Retinal pigment epithelial cell (primary cell): ENCODE measurements around the gene ZNF91.
"Not testable (repeated sequence)": the region's sequence is repeated elsewhere in the genome, so short reads cannot be mapped to it uniquely, and the experiment has no call there.

Experiments
- DNase-seq: peaks from one replicate; pipeline ENCODE4 v3.0.0-alpha.2; 2010; ENCODE audit warnings: low read depth
- H3K4me3 ChIP-seq: 2 replicates; pipeline ENCODE4 v1.5.1; 2011; ENCODE audit warnings: mild to moderate bottlenecking, low read length, control low read depth, moderate library complexity
- TF ChIP-seq, protein P1 (sequence below): conservative IDR thresholded peaks from 2 replicates; pipeline ENCODE4 v1.5.1; 2011; ENCODE audit warnings: low read depth, low read length, control low read depth, inconsistent platforms

ZNF91 gene

DNA sequence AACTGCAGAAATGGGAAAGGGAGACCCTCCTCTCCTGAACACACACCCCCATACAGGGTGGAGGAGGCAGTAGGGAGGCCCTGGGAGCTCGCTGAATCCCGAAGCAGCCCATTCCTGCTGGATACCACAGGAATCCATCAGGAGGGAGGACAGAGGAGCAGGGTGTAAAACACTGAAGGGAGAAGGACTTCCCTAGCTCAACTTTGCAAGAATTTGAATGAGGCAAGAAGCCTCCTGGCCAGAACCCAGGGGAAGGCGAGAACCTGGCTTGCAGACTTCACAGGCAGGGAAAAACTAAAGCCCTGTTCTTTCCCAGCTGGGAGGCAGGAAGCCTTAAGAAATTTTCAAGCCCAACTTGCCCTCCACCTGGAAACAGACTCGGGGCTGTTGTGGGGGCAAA is 43.5 kb downstream of the ZNF91 start:
- no peak overlapping the region for H3K4me3 ChIP-seq
- DNase-seq, result no peak
- TF ChIP-seq, protein P1, sequence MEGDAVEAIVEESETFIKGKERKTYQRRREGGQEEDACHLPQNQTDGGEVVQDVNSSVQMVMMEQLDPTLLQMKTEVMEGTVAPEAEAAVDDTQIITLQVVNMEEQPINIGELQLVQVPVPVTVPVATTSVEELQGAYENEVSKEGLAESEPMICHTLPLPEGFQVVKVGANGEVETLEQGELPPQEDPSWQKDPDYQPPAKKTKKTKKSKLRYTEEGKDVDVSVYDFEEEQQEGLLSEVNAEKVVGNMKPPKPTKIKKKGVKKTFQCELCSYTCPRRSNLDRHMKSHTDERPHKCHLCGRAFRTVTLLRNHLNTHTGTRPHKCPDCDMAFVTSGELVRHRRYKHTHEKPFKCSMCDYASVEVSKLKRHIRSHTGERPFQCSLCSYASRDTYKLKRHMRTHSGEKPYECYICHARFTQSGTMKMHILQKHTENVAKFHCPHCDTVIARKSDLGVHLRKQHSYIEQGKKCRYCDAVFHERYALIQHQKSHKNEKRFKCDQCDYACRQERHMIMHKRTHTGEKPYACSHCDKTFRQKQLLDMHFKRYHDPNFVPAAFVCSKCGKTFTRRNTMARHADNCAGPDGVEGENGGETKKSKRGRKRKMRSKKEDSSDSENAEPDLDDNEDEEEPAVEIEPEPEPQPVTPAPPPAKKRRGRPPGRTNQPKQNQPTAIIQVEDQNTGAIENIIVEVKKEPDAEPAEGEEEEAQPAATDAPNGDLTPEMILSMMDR, result no peak

DNA sequence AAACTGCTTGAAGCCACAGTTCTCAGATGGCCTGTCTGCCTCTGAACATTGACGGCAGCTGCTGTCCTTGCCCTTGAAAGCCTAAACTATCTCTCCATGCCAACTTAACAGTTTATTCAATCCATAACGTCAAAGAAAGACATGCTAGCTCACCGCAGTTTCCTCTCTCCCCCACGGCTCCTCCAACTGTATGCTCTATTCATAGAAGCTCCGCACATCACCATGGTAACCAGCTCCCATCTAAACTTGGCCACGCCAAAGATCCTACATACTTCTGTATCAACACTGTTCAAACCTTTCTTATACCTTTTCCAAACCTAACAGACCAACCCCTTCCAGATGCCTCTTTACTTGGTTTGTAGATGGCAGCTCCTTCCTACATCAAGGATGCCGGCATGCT is 48.6 kb downstream of the ZNF91 start:
- no peak overlapping the region for H3K4me3 ChIP-seq
- TF ChIP-seq, protein P1, result no peak
- DNase-seq, result no peak

DNA sequence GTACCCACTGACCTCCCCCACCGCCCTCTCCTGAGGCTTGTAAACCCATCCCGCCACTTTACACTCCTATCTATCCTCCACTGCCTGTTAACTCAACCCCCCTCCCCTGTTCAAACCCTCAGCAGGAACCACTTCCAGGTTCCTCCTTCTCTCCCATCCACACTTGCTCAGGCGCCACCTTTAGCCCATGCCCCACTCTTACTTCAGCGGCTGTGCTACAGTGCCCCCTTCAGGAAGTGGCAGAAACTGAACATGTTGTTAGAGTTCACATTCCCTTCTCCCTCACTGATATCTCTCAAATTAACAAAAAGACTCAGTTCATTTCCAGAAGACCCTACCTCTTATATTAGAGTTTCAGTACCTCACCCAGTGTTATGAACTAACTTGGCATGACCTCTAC is 49.4 kb downstream of the ZNF91 start:
- H3K4me3 ChIP-seq, result no peak overlapping the region
- TF ChIP-seq, protein P1, result no peak
- no peak for DNase-seq

DNA sequence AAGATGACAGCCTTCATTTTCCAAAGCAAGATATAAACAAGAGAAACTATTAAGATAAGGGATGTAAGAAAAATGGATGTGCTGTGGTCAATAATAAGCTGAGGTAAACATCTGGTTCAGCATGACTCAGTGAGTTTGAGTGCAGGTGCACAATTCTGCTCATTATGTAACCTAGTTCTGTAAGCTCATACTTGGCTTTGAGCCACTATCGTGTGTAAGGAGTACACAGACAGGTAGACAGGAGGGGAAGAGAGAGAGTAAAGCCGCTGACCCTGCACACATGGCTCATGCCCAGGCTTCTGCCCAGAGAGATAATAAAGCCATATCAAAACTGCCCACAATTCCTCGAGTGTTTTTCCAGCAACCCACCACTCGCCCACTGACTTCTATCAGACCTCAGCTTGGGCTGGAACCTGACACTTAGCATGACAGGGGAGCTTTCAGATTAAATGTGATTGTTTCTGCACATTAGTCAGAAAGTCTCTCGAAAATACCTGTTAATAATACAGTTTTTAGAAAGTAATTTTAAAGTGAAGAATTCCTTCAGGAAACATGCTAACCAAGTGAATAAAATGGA is 51.7 kb downstream of the ZNF91 start:
- H3K4me3 ChIP-seq, result no peak overlapping the region
- TF ChIP-seq, protein P1, result no peak
- DNase-seq, result no peak

DNA sequence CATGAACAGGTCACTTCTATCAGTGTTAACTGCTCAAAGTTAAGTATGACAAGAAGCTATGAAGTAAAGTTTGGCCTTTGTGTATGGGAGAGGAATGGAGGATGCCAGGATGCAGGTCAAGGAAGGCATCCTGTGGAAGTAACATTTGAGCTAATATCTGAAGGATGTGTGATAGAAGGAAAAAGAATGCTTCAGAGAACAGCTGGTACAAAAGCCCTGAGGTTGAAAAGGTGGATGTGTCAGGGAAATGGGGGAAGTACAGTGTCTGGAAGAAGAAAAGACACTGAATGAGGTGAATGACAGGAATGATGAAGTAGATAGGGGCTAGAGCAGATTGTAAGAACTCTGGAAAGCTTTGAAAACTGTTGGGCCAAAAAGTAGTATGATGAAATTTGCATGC is 67.1 kb downstream of the ZNF91 start:
- TF ChIP-seq, protein P1, result no peak
- no peak for DNase-seq
- H3K4me3 ChIP-seq, result no peak overlapping the region

DNA sequence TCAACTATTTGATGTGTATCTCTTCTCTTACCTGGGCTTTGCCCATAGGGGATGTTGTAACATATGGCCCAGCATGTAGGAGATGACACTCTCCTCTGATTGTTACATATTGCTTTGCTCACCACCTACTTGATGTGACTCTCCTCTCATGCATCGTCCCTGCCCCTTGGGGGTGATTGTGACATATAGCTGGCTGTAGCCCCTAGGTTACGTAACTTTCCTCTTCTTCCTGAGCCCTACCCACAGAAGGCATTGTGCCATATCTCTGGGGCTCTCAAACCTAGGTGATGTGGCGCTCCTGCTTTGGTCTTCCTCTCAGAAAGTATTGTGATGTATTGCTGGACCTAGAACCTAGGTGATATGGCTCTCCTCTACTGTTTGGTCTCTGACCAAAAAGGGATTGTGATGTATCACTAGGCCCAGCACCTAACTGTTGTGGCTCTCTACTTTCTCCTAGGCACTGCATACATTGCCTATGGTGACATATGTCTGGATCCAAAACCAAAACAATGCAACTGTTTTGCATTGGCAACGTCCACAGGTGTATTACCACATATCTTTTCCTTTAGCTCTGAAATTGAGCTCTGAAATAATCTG is 73.2 kb downstream of the ZNF91 start:
- TF ChIP-seq, protein P1, result no peak
- DNase-seq, result no peak
- no peak overlapping the region for H3K4me3 ChIP-seq

DNA sequence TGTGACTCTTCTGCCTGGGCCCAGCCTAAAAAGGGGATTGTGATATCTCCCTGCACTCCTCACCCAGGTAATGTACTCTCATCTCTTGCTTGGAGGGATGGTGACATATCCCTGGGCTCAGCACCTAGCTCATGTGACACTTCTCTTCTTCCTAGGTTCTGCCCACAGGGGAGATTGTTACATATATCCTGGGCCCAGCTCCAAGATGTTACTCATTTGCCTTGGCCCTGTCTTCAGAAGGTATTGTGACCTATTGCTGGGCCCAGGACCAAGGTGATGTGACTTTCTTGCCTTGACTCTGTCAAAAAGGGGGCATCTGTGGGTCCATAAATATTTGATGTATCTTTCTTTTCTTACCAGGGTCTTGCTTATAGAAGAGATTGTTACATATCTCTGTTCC is 73.9 kb downstream of the ZNF91 start:
- not testable (repeated sequence) for H3K4me3 ChIP-seq, DNase-seq

DNA sequence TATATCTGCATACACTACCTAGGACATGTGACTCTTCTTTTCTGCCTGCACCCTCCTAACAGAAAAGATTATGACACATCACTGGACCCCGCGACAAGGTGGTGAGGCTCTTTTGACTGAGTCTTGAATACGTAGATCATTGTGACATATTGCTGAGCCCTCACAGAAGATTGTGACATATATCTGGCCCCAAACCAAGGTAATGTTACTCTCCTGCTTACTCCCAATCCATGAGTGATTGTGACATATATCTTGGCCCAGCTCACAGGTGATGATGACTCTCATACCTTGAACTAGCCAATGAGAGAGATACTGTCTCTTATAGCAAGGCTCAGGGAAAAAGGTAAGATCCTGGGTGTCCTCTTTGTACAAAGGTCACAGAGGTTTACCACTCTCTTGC is 75.7 kb downstream of the ZNF91 start:
- not testable (repeated sequence) for H3K4me3 ChIP-seq, DNase-seq

DNA sequence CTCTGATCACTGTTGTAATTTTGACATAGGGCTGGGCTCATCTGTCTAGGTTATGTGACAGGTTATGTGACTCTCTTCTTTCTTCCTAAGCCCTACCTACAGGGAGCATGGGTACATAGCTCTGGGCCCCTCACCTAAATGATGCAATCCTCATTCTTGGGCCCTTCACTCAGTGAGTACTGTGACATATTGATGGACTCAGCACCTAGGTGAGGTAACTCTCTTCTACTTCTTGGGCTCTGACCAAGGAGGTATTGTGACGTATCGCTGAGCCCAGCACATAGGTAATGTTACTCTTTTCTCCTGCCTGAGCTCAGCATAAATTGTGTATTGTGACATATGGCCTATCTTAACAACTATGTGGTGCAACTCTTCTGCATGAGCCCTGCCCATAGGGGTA is 76.3 kb downstream of the ZNF91 start:
- not testable (repeated sequence) for H3K4me3 ChIP-seq, DNase-seq
